ENCODE results near the gene NEURL3.

GRCh38 chr2:96449174-96449573, 56.0 kb downstream of the NEURL3 start:
- no peak for TF ChIP-seq POLR2A (IDR thresholded peaks at IDR 0.05; ENCODE audit: control extremely low read depth in 1 of 2, low read depth in 2 of 2, low read length in 2 of 2)
- TF ChIP-seq, protein P1, sequence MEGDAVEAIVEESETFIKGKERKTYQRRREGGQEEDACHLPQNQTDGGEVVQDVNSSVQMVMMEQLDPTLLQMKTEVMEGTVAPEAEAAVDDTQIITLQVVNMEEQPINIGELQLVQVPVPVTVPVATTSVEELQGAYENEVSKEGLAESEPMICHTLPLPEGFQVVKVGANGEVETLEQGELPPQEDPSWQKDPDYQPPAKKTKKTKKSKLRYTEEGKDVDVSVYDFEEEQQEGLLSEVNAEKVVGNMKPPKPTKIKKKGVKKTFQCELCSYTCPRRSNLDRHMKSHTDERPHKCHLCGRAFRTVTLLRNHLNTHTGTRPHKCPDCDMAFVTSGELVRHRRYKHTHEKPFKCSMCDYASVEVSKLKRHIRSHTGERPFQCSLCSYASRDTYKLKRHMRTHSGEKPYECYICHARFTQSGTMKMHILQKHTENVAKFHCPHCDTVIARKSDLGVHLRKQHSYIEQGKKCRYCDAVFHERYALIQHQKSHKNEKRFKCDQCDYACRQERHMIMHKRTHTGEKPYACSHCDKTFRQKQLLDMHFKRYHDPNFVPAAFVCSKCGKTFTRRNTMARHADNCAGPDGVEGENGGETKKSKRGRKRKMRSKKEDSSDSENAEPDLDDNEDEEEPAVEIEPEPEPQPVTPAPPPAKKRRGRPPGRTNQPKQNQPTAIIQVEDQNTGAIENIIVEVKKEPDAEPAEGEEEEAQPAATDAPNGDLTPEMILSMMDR (IDR thresholded peaks at IDR 0.05; ENCODE audit: control extremely low read depth in 1 of 3, insufficient read depth in 1 of 3, low read depth in 1 of 3, low read length in 3 of 3), result no peak

Measured in H1 (cell line).